Muscle layer of colon (tissue), 2 donors: ENCODE data around the gene PHLPP2.
"Not testable (repeated sequence)": the region's sequence is repeated elsewhere in the genome, so short reads cannot be mapped to it uniquely, and the experiment has no call there.

ENCODE experiments used
- H3K27ac ChIP-seq: one replicate; pipeline ENCODE4 v1.7.0; 2013; ENCODE audit warnings: low read depth, mild to moderate bottlenecking, low read length, moderate library complexity
- H3K27me3 ChIP-seq, 2 donors: one replicate each; pipeline ENCODE4 v1.7.0; 2013; ENCODE audit warnings: low read length in 2 of 2, mild to moderate bottlenecking in 2 of 2; ENCODE audit not compliant: insufficient read depth in 2 of 2, control insufficient read depth in 1 of 2
- H3K36me3 ChIP-seq: one replicate; pipeline ENCODE4 v1.7.0; 2013; ENCODE audit warnings: mild to moderate bottlenecking, low read length; ENCODE audit not compliant: insufficient read depth
- H3K4me1 ChIP-seq: one replicate; pipeline ENCODE4 v1.7.0; 2013; ENCODE audit warnings: mild to moderate bottlenecking, low read length; ENCODE audit not compliant: insufficient read depth
- H3K4me3 ChIP-seq, 2 donors: one replicate each; pipeline ENCODE4 v1.7.0; 2013; ENCODE audit warnings: low read length in 2 of 2, low read depth in 1 of 2, mild to moderate bottlenecking in 1 of 2, moderate library complexity in 1 of 2
- H3K9ac ChIP-seq: one replicate; pipeline ENCODE4 v1.7.0; 2013; ENCODE audit warnings: low read length
- H3K9me3 ChIP-seq: one replicate; pipeline ENCODE4 v1.7.0; 2013; ENCODE audit warnings: mild to moderate bottlenecking, low read length
- donor health status: abdominal sarcoma.
- donor health status: Adenocarcinoma of cecum.

PHLPP2 gene

GRCh38 chr16:71610936-71611871, 113.3 kb downstream of the PHLPP2 start:
- no peak overlapping the region for H3K4me3 ChIP-seq
- H3K27ac ChIP-seq: no peak overlapping the region
- no peaks in the 10 kb centered on the region for H3K4me1 ChIP-seq
- H3K27me3 ChIP-seq: peaks cover 0 to 8% of the 10 kb centered on the region in 2 donors
- H3K36me3 ChIP-seq: no peaks in the 10 kb centered on the region
- H3K9ac ChIP-seq: no peak overlapping the region
- H3K9me3 ChIP-seq: no peaks in the 10 kb centered on the region

GRCh38 chr16:71610447-71610846, 114.1 kb downstream of the PHLPP2 start:
- H3K4me3 ChIP-seq: no peak overlapping the region
- no peak overlapping the region for H3K27ac ChIP-seq
- no peaks in the 10 kb centered on the region for H3K36me3 ChIP-seq
- no peaks in the 10 kb centered on the region for H3K4me1 ChIP-seq
- peaks cover 0 to 8% of the 10 kb centered on the region in 2 donors for H3K27me3 ChIP-seq
- H3K9ac ChIP-seq: no peak overlapping the region
- no peaks in the 10 kb centered on the region for H3K9me3 ChIP-seq

GRCh38 chr16:71609066-71609465, 115.4 kb downstream of the PHLPP2 start:
- no peak overlapping the region for H3K4me3 ChIP-seq
- no peaks in the 10 kb centered on the region for H3K36me3 ChIP-seq
- H3K9ac ChIP-seq: no peak overlapping the region

GRCh38 chr16:71600822-71601221, 123.7 kb downstream of the PHLPP2 start:
- no peak overlapping the region for H3K4me3 ChIP-seq
- no peaks in the 10 kb centered on the region for H3K4me1 ChIP-seq
- no peak overlapping the region for H3K27ac ChIP-seq
- H3K9ac ChIP-seq: no peak overlapping the region
- H3K27me3 ChIP-seq: no peaks in the 10 kb centered on the region
- H3K9me3 ChIP-seq: no peaks in the 10 kb centered on the region
- no peaks in the 10 kb centered on the region for H3K36me3 ChIP-seq

More at GRCh38 chr16:71609066-71609465, 115.4 kb downstream of the PHLPP2 start:
- H3K27ac ChIP-seq: no peak overlapping the region
- H3K4me1 ChIP-seq: no peaks in the 10 kb centered on the region
- H3K9me3 ChIP-seq: no peaks in the 10 kb centered on the region
- peaks cover 0 to 8% of the 10 kb centered on the region in 2 donors for H3K27me3 ChIP-seq

GRCh38 chr16:71598426-71598825, 126.1 kb downstream of the PHLPP2 start:
- H3K9ac ChIP-seq, H3K36me3 ChIP-seq, H3K27me3 ChIP-seq, H3K4me3 ChIP-seq, H3K27ac ChIP-seq, H3K9me3 ChIP-seq, H3K4me1 ChIP-seq: not testable (repeated sequence)

- not testable (repeated sequence) for H3K27ac ChIP-seq, H3K9ac ChIP-seq, H3K4me3 ChIP-seq, H3K36me3 ChIP-seq, H3K4me1 ChIP-seq, H3K9me3 ChIP-seq, H3K27me3 ChIP-seq
These were observed 129.1 kb downstream of the PHLPP2 start for GRCh38 chr16:71595340-71595826.
